GM18909 (cell line): ENCODE measurements around the gene GET4.

Experiments
- ATAC-seq: cut with Tn5 transposase; IDR thresholded peaks from one replicate; pipeline ENCODE4 v1.9.1; 2021; ENCODE audit warnings: mild to moderate bottlenecking; ENCODE audit not compliant: unreplicated experiment, poor library complexity

The GET4 gene

GRCh38 chr7:910931-911431, 34.6 kb downstream of the GET4 start:
- no peak for ATAC-seq

- ATAC-seq: no peak
These were observed 35.6 kb downstream of the GET4 start for GRCh38 chr7:911791-912480.

- no peak for ATAC-seq
These were observed 37.6 kb downstream of the GET4 start for GRCh38 chr7:913736-914520.

- ATAC-seq: no peak
These were observed 38.3 kb downstream of the GET4 start for GRCh38 chr7:914521-915194.

GRCh38 chr7:915291-916218, 39.2 kb downstream of the GET4 start:
- no peak for ATAC-seq

GRCh38 chr7:916291-916941, 40.1 kb downstream of the GET4 start:
- ATAC-seq: no peak

- ATAC-seq: no peak
These were observed 41.1 kb downstream of the GET4 start for GRCh38 chr7:917255-918117.

GRCh38 chr7:918118-918425, 41.7 kb downstream of the GET4 start:
- no peak for ATAC-seq

GRCh38 chr7:918441-919113, 42.2 kb downstream of the GET4 start:
- no peak for ATAC-seq

GRCh38 chr7:919114-919442, 42.7 kb downstream of the GET4 start:
- ATAC-seq: no peak

- no peak for ATAC-seq
These were observed 43.6 kb downstream of the GET4 start for GRCh38 chr7:919924-920341.

GRCh38 chr7:920351-921070, 44.2 kb downstream of the GET4 start:
- ATAC-seq: no peak

GRCh38 chr7:921071-921461, 44.7 kb downstream of the GET4 start:
- no peak for ATAC-seq

- ATAC-seq: no peak
These were observed 45.4 kb downstream of the GET4 start for GRCh38 chr7:921581-922333.

- ATAC-seq: no peak
These were observed 46.2 kb downstream of the GET4 start for GRCh38 chr7:922334-923107.
